PFSK-1 (cell line): Measurements from ENCODE around the gene EDN1.

ENCODE experiments used
- POLR2AphosphoS5 ChIP-seq: IDR thresholded peaks from 2 replicates; pipeline ENCODE4 v1.6.1; 2012; ENCODE audit warnings: low read depth, mild to moderate bottlenecking, control low read depth, low read length, moderate library complexity
- SIN3A ChIP-seq: IDR thresholded peaks from 2 replicates; pipeline ENCODE4 v1.6.1; 2012; ENCODE audit warnings: mild to moderate bottlenecking, low read length, moderate library complexity, borderline replicate concordance; ENCODE audit not compliant: insufficient read depth
- TAF1 ChIP-seq: IDR thresholded peaks from 2 replicates; pipeline ENCODE4 v1.6.1; 2012; ENCODE audit warnings: low read length, control low read depth, borderline replicate concordance; ENCODE audit not compliant: insufficient read depth
- TF ChIP-seq, protein P1 (sequence below), 2 experiments: IDR thresholded peaks; 2 replicates each; pipeline versions ENCODE4 v1.6.1 to v1.8.0; 2011 to 2012; ENCODE audit warnings: low read depth in 2 of 2, low read length in 2 of 2, control low read depth in 1 of 2, inconsistent platforms in 1 of 2, mild to moderate bottlenecking in 1 of 2, moderate library complexity in 1 of 2; ENCODE audit not compliant: insufficient read depth in 1 of 2

DNA sequence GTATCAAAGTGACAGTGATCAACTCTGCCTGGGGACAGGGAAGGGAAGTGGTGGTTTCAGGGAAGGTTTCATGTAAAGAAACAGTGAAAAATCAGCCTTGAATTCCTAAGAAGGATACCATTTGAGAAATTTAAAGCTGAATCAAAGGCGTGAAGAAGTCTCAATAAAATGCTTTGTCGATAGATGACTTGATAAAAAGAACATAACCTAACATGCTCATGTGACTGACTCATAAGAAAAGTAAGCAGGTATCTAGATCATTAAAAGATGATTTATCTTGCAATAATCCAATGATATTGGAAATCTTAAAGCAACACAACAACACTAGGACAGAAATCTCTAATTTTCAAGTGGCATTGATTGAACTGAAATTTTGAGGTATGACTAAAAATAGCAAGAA lies 14.3 kb downstream of the EDN1 start:
- no peak for TF ChIP-seq SIN3A
- TF ChIP-seq, protein P1, sequence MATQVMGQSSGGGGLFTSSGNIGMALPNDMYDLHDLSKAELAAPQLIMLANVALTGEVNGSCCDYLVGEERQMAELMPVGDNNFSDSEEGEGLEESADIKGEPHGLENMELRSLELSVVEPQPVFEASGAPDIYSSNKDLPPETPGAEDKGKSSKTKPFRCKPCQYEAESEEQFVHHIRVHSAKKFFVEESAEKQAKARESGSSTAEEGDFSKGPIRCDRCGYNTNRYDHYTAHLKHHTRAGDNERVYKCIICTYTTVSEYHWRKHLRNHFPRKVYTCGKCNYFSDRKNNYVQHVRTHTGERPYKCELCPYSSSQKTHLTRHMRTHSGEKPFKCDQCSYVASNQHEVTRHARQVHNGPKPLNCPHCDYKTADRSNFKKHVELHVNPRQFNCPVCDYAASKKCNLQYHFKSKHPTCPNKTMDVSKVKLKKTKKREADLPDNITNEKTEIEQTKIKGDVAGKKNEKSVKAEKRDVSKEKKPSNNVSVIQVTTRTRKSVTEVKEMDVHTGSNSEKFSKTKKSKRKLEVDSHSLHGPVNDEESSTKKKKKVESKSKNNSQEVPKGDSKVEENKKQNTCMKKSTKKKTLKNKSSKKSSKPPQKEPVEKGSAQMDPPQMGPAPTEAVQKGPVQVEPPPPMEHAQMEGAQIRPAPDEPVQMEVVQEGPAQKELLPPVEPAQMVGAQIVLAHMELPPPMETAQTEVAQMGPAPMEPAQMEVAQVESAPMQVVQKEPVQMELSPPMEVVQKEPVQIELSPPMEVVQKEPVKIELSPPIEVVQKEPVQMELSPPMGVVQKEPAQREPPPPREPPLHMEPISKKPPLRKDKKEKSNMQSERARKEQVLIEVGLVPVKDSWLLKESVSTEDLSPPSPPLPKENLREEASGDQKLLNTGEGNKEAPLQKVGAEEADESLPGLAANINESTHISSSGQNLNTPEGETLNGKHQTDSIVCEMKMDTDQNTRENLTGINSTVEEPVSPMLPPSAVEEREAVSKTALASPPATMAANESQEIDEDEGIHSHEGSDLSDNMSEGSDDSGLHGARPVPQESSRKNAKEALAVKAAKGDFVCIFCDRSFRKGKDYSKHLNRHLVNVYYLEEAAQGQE (IDR thresholded peaks at IDR 0.05; ENCODE audit: insufficient read depth in 1 of 2, low read depth in 2 of 2, low read length in 2 of 2): no peak
- TF ChIP-seq POLR2AphosphoS5: no peak
- no peak for TF ChIP-seq TAF1
